ENCODE data around the gene MYO5C. TPM values are rescaled to one million over a fixed set of nuclear protein-coding genes. Genes with fewer than 3 reads are reported as not detected.
A peak's percentile ranks its signal among the peaks of the same experiment; 100 is the strongest.

The MYO5C gene
- total and polyA plus RNA-seq, 2 donors (not counting 3 experiments of a cell fraction or from before 2014, with no cell fraction given): 7.5 to 19.4 TPM

DNA sequence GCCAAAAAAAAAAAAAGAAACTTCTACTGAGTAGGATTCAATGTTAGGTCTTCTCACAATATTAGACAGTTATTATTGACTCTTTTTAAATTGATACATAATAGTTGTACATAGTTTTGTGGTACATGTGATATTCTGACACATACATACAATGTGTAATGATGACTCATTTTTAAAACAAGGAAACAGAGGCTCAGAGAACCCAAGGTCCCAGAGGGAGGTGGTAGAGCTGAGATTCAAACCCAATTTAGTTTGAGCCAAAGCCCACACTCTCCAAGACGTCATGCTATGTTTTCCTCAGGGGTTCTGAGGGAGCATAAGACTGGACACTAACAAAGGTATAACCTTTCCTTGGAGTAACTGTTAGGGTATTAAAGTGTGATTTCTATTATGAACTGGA lies 40.6 kb downstream of the MYO5C start:
- Histone ChIP-seq H3K27ac (ENCODE audit: insufficient read depth, low read depth, low read length) (peak overlapping the region; percentile 54), H3K4me2 (ENCODE audit: insufficient read depth, low read length) (peak overlapping the region; percentile 19), H3K9me1 (replicated peaks; ENCODE audit: control insufficient read depth, extremely low read depth, insufficient read depth, low read length) (no peaks in the 10 kb centered on the region), H3K79me2 (ENCODE audit: control insufficient read depth, insufficient read depth, low read length) (no peaks in the 10 kb centered on the region), H4K20me1 (replicated peaks; ENCODE audit: control insufficient read depth, extremely low read depth, insufficient read depth, low read length) (no peaks in the 10 kb centered on the region), H3K4me3 (replicated peaks in 1 of 3; ENCODE audit: insufficient read depth in 1 of 3, low read depth in 1 of 3, low read length in 3 of 3) (no peak overlapping the region), H3K4me1 (ENCODE audit: control insufficient read depth, extremely low read depth, insufficient read depth, low read length) (peaks cover 34% of the 10 kb centered on the region), H3K9me3 (replicated peaks; ENCODE audit: control insufficient read depth, insufficient read depth, low read length) (no peaks in the 10 kb centered on the region), H3K27me3 (ENCODE audit: control insufficient read depth in 2 of 2, insufficient read depth in 2 of 2, low read length in 2 of 2) (no peaks in the 10 kb centered on the region), H2AFZ (ENCODE audit: low read depth, low read length) (peak overlapping the region; percentile 65), H3K36me3 (ENCODE audit: control insufficient read depth in 2 of 2, extremely low read depth in 1 of 2, insufficient read depth in 2 of 2, low read length in 2 of 2) (no peaks in the 10 kb centered on the region), H3K9ac (replicated peaks; ENCODE audit: extremely low read depth, insufficient read depth, low read length) (peak overlapping the region; percentile 20)
- CTCF ChIA-PET: interaction anchor here (0.6 to 6.1 kb wide), 8 partner anchors 16 to 479 kb away, joined by 3 to 133 read pairs (median 5); no protein-coding TSS in a partner anchor
- FAIRE-seq: no peak
- POLR2A ChIA-PET: no interaction called here
- no TSS peak for BruUV-seq (replicated peaks)
- TF ChIP-seq POLR2AphosphoS5 (IDR thresholded peaks at IDR 0.05; ENCODE audit: insufficient read depth, low read depth, low read length) (no peak), CTCF (IDR thresholded peaks at IDR 0.05; ENCODE audit: extremely low read depth in 1 of 2, insufficient read depth in 1 of 2, low read depth in 1 of 2, low read length in 2 of 2) (no peak), POLR2A (IDR thresholded peaks at IDR 0.05; ENCODE audit: low read depth, low read length) (no peak), EZH2 (IDR thresholded peaks at IDR 0.05; ENCODE audit: borderline replicate concordance, low read depth, low read length, severe bottlenecking) (no peak), FOS (IDR thresholded peaks at IDR 0.05; ENCODE audit: borderline replicate concordance, insufficient read depth, low read length) (peak; percentile 86), GATA2 (IDR thresholded peaks at IDR 0.05; ENCODE audit: insufficient read depth, insufficient read length, low read depth, low read length) (no peak), JUN (IDR thresholded peaks at IDR 0.05; ENCODE audit: borderline replicate concordance, insufficient read depth, insufficient read length, low read depth) (peak; percentile 92)
- TF ChIP-seq, protein P1, sequence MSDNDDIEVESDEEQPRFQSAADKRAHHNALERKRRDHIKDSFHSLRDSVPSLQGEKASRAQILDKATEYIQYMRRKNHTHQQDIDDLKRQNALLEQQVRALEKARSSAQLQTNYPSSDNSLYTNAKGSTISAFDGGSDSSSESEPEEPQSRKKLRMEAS (IDR thresholded peaks at IDR 0.05; ENCODE audit: insufficient read depth, insufficient read length): no peak
- DNase-seq (ENCODE audit: low read depth, low spot score): peak; percentile 75
- dilution Hi-C loops (cut with MboI; ENCODE audit: extremely low pct_ligation_motif_present, low sequenced_read_pairs): no loop called here
- intact Hi-C loops (cut with micrococcal nuclease): loop anchor here (5.0 to 10.0 kb wide), 2 partner anchors 162 to 240 kb away; no protein-coding TSS in a partner anchor
